GM10266 (cell line): ENCODE data around the gene RGS14.
A peak's percentile ranks its signal among the peaks of the same experiment; 100 is the strongest.

Source experiments
- DNase-seq: peaks from one replicate; pipeline ENCODE4 v3.0.0; 2012; ENCODE audit errors: extremely low spot score
- CTCF ChIP-seq: IDR thresholded peaks from 2 replicates; pipeline ENCODE4 v1.5.1; 2012; ENCODE audit warnings: mild to moderate bottlenecking, low read depth; ENCODE audit not compliant: control insufficient read depth, insufficient read depth; ENCODE audit errors: missing control alignments

RGS14 gene

GRCh38 chr5:177317959-177318377 is 39.8 kb upstream of the RGS14 start:
- DNase-seq = peak; percentile 74
- TF ChIP-seq CTCF = peak; percentile 95

GRCh38 chr5:177319913-177320588 is 37.7 kb upstream of the RGS14 start:
- no peak for TF ChIP-seq CTCF
- DNase-seq = no peak

- no peak for TF ChIP-seq CTCF
- no peak for DNase-seq
Measured at GRCh38 chr5:177320879-177321278, 36.8 kb upstream of the RGS14 start.

- no peak for DNase-seq
- no peak for TF ChIP-seq CTCF
Measured at GRCh38 chr5:177325868-177326381, 31.8 kb upstream of the RGS14 start.

- no peak for TF ChIP-seq CTCF
- DNase-seq = no peak
Measured at GRCh38 chr5:177327539-177328522, 29.9 kb upstream of the RGS14 start.

GRCh38 chr5:177328545-177329231 is 29.0 kb upstream of the RGS14 start:
- no peak for DNase-seq
- no peak for TF ChIP-seq CTCF

GRCh38 chr5:177329883-177330282 is 27.8 kb upstream of the RGS14 start:
- DNase-seq = no peak
- TF ChIP-seq CTCF = no peak
